ENCODE data around the gene AGRN. TPM values are rescaled to one million over a fixed set of nuclear protein-coding genes. Genes with fewer than 3 reads are reported as not detected.

The AGRN gene
- total RNA-seq (2021; fragmentation: NEBNext Ultra II Directional; extraction: Animal tissue kit (Norgen Biotek cat#: 25700)): 100 to 1,000 TPM; 131 to 164 (median 140) TPM
- long read RNA-seq, partial matches to known transcripts: 12 of 12 reads
- long read RNA-seq, other reads (novel, unspliced or antisense): 0 of 12 reads

DNA sequence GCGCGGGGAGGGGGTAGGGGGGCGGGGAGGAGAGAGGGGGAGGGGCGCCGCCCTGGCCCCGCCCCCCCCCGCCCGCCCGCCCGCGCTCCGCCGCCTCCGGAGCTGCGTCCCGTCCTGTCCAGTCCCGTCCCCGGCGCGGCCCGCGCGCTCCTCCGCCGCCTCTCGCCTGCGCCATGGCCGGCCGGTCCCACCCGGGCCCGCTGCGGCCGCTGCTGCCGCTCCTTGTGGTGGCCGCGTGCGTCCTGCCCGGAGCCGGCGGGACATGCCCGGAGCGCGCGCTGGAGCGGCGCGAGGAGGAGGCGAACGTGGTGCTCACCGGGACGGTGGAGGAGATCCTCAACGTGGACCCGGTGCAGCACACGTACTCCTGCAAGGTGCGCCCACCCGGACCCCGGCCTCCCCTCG lies at the start of gene AGRN:
Gene AGRN (plus strand): TSS at position 121 of the 405 bp plus-strand sequence. CDS start 53 bp downstream, at position 174.
- peaks cover 9% of the 10 kb centered on the region for H3K36me3 Mint-ChIP-seq (ENCODE audit: low read depth)

DNA sequence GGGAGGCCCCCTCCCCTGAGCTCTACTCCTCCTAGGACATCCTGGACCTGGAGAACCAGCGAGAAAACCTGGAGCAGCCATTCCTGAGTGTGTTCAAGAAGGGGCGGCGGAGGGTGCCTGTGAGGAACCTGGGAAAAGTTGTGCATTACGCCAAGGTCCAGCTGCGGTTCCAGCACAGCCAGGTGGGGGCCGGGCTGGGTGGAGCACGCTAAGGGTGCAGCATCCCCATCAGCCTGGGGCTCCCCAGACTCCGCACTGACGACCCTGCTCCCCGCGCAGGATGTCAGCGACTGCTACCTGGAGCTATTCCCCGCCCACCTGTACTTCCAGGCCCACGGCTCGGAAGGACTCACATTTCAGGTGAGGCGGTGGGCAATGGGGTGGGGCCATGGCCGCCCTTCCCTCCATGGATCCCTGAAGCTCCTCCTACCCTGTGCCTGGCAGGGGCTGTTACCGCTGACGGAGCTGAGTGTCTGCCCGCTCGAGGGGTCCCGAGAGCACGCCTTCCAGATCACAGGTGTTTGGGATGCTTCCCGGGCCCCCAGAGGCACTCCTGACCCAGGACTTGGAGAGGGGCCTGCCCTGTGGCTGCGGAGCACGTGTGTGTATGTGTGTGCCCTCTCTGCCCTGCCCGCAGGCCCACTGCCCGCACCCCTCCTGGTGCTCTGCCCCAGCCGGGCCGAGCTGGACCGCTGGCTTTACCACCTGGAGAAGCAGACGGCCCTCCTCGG lies 49.5 kb upstream of the AGRN start:
- no peak overlapping the region for H3K4me3 Mint-ChIP-seq

More for the DNA sequence above, at the start of gene AGRN:
- peaks cover 23% of the 10 kb centered on the region for H3K4me1 Mint-ChIP-seq (ENCODE audit: low read depth)
- no peaks in the 10 kb centered on the region for H3K9me3 Mint-ChIP-seq
- H3K27ac Mint-ChIP-seq: peak within 1 kb of the TSS; percentile 66
- peaks cover 2% of the 10 kb centered on the region for H3K27me3 Mint-ChIP-seq (ENCODE audit: insufficient read depth)
- peak within 1 kb of the TSS; percentile 82 for H3K4me3 Mint-ChIP-seq
- TF ChIP-seq, protein P1, sequence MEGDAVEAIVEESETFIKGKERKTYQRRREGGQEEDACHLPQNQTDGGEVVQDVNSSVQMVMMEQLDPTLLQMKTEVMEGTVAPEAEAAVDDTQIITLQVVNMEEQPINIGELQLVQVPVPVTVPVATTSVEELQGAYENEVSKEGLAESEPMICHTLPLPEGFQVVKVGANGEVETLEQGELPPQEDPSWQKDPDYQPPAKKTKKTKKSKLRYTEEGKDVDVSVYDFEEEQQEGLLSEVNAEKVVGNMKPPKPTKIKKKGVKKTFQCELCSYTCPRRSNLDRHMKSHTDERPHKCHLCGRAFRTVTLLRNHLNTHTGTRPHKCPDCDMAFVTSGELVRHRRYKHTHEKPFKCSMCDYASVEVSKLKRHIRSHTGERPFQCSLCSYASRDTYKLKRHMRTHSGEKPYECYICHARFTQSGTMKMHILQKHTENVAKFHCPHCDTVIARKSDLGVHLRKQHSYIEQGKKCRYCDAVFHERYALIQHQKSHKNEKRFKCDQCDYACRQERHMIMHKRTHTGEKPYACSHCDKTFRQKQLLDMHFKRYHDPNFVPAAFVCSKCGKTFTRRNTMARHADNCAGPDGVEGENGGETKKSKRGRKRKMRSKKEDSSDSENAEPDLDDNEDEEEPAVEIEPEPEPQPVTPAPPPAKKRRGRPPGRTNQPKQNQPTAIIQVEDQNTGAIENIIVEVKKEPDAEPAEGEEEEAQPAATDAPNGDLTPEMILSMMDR (IDR thresholded peaks at IDR 0.05): no peak
- DNase-seq: no peak

DNA sequence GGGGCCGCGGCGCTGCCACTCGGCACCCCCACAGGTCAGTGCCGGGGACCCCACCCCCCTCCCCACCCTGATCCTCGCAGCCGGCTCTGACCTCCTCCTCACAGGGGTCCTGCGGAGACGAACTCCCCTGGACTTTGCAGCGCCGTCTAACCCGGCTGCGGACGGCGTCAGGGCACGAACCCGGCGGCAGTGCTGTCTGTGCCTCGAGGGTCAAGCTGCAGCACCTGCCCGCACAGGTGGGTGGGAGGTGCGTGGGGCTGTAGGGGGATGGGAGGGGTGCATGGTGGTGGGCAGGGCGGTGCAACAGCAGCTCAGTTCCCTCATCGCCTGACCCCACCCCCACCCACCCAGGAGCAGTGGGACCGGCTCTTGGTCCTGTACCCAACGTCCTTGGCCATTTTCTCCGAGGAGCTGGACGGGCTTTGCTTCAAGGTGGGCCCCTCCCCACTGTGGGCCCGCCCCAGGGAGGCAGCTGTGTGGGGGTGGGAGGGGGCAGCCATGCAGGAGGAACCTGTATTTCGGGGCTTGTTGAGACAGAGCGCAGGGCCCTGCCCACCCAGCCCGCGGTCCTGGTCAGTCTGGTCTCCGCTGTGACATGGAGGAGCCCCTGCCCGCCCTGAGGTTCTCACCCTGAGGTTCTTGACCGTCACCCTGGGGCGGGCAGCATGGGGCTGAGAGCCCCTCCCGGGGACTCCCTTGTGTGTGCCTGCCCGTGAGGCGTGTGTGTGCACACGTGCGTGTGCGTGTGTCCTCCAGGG lies 48.8 kb upstream of the AGRN start:
- TF ChIP-seq, protein P1 (IDR thresholded peaks at IDR 0.05): no peak
- H3K27ac Mint-ChIP-seq: no peak overlapping the region
- no peaks in the 10 kb centered on the region for H3K36me3 Mint-ChIP-seq (ENCODE audit: low read depth)
- no peaks in the 10 kb centered on the region for H3K9me3 Mint-ChIP-seq
- no peaks in the 10 kb centered on the region for H3K4me1 Mint-ChIP-seq (ENCODE audit: low read depth)
- H3K27me3 Mint-ChIP-seq (ENCODE audit: insufficient read depth): no peaks in the 10 kb centered on the region
- no peak overlapping the region for H3K4me3 Mint-ChIP-seq
- DNase-seq: no peak

More for the DNA sequence above, 49.5 kb upstream of the AGRN start:
- TF ChIP-seq, protein P1 (IDR thresholded peaks at IDR 0.05): no peak
- H3K27ac Mint-ChIP-seq: no peak overlapping the region
- no peak for DNase-seq
- H3K36me3 Mint-ChIP-seq (ENCODE audit: low read depth): no peaks in the 10 kb centered on the region
- H3K4me1 Mint-ChIP-seq (ENCODE audit: low read depth): no peaks in the 10 kb centered on the region
- H3K9me3 Mint-ChIP-seq: no peaks in the 10 kb centered on the region
- no peaks in the 10 kb centered on the region for H3K27me3 Mint-ChIP-seq (ENCODE audit: insufficient read depth)

DNA sequence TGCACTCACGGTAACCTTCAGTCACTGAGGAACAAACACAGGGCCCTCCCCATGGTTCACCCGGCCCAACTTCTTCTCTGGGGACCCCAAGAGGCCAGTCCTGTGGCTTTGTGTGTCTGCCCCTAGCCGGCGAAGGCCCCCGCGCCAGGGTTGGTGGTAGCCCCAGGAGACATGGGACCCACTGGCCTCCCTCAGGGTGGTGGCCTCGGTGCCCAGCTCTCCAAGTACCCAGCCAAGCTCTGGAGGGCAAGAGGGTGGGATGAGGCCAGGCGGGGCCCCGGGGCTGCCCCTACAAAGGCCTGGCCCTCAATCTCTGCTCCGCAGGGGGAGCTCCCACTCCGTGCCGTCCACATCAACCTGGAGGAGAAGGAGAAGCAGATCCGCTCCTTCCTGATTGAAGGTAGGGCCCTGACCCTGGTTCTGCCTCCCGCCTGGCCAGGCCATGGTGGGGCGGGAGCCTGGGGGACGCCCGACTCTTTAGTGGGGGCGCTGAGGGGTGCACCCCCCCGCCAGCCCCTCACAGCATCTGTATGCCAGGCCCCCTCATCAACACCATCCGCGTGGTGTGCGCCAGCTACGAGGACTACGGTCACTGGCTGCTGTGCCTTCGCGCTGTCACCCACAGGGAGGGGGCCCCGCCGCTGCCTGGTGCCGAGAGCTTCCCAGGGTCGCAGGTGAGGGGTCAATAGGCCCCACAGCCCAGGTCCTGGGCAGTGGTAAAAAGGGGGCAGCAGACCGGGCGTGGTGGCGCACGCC lies 48.0 kb upstream of the AGRN start:
- Mint-ChIP-seq H3K27ac (no peak overlapping the region), H3K4me1 (ENCODE audit: low read depth) (no peaks in the 10 kb centered on the region), H3K36me3 (ENCODE audit: low read depth) (no peaks in the 10 kb centered on the region), H3K9me3 (no peaks in the 10 kb centered on the region), H3K27me3 (ENCODE audit: insufficient read depth) (no peaks in the 10 kb centered on the region), H3K4me3 (no peak overlapping the region)
- DNase-seq: no peak
- TF ChIP-seq, protein P1 (IDR thresholded peaks at IDR 0.05): no peak

DNA sequence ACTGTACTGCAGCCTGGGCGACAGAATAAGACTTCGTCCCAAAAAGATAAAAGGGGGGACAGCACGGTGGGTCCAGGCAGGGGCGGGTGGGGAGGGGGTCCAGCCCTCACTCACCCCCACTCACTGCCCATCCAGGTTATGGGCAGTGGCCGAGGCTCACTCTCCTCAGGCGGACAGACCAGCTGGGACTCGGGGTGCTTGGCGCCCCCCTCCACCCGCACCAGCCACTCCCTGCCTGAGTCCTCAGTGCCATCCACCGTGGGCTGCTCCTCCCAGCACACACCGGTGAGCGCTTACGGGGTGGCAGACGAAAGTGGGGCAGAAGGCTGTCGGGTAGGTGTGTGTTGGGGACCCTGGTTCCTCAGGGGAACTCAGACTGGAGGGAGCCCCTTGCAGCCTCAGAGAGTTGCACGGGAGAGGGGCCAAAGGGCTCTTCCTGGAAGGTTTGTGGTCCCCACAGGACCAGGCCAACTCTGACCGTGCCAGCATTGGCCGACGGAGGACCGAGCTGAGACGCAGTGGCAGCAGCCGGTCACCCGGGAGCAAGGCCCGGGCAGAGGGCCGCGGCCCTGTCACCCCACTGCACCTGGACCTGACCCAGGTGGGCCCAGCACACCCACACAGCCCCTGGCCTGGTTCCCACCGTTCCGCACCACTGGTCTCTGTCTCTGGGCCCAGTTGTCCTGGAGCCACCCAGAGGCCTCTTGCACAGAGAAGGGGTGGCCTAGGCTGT lies 47.0 kb upstream of the AGRN start:
- H3K27ac Mint-ChIP-seq: no peak overlapping the region
- no peak for DNase-seq
- no peaks in the 10 kb centered on the region for H3K27me3 Mint-ChIP-seq (ENCODE audit: insufficient read depth)
- no peak overlapping the region for H3K4me3 Mint-ChIP-seq
- TF ChIP-seq, protein P1 (IDR thresholded peaks at IDR 0.05): no peak
- no peaks in the 10 kb centered on the region for H3K4me1 Mint-ChIP-seq (ENCODE audit: low read depth)
- H3K36me3 Mint-ChIP-seq (ENCODE audit: low read depth): no peaks in the 10 kb centered on the region
- H3K9me3 Mint-ChIP-seq: no peaks in the 10 kb centered on the region

Measured in HFFc6 (cell line).